PC-9 (cell line): Measurements from ENCODE around the gene STAG1. TPM values are rescaled to one million over a fixed set of nuclear protein-coding genes. Genes with fewer than 3 reads are reported as not detected.

Experiments
- BruUV-seq: library from RNA; stranded (reverse); fragments of 400-500 nt; replicated peaks from 2 replicates; lab custom pipeline; 2021; lab: Mats Ljungman, UMichigan
- CTCF ChIA-PET: fragments of 300-600 bp; sonication (Branson Sonifier 250); formaldehyde crosslinking; loops from one replicate; lab custom pipeline; 2022; ENCODE audit warnings: antibody characterized with exemption; lab: Charles Lee
- POLR2A ChIA-PET: fragments of 300-600 bp; sonication (Branson Sonifier 250); formaldehyde crosslinking; loops from one replicate; lab custom pipeline; 2022; ENCODE audit warnings: antibody characterized with exemption; ENCODE audit not compliant: unreplicated experiment; lab: Charles Lee
- DNase-seq, 2 experiments: peaks; one replicate each; pipeline versions ENCODE4 v3.0.0 to v3.0.0-alpha.2; 2015 to 2022; ENCODE audit warnings: mixed read lengths in 1 of 2
- H2AFZ ChIP-seq: fragments of 200-600 bp; sonication (generic); 2 replicates; pipeline ENCODE4 v1.8.1; 2017; ENCODE audit warnings: antibody characterized with exemption
- H3F3A ChIP-seq: fragments of 200-600 bp; sonication (generic); 2 replicates; pipeline ENCODE4 v1.8.1; 2017; ENCODE audit warnings: antibody characterized with exemption, mild to moderate bottlenecking, low read depth; ENCODE audit not compliant: insufficient read depth
- H3K27ac ChIP-seq: fragments of 200-600 bp; sonication (generic); 2 replicates; pipeline ENCODE4 v1.6.1; 2016; ENCODE audit warnings: mixed run types
- H3K27me3 ChIP-seq: fragments of 200-600 bp; sonication (generic); 2 replicates; pipeline ENCODE4 v1.6.1; 2016; ENCODE audit warnings: low read depth, mixed run types; ENCODE audit not compliant: insufficient read depth
- H3K36me3 ChIP-seq: fragments of 200-600 bp; sonication (generic); 2 replicates; pipeline ENCODE4 v1.6.1; 2016; ENCODE audit warnings: low read depth, mixed run types
- H3K4me1 ChIP-seq: fragments of 200-600 bp; sonication (generic); replicated peaks from 2 replicates; pipeline ENCODE4 v1.6.1; 2016; ENCODE audit warnings: mixed run types; ENCODE audit not compliant: insufficient read depth
- H3K4me2 ChIP-seq: fragments of 200-600 bp; sonication (generic); 2 replicates; pipeline ENCODE4 v1.6.1; 2017; ENCODE audit warnings: mixed run types
- H3K4me3 ChIP-seq: fragments of 200-600 bp; sonication (generic); 2 replicates; pipeline ENCODE4 v1.6.1; 2016; ENCODE audit warnings: mixed run types
- H3K79me2 ChIP-seq: fragments of 200-600 bp; sonication (generic); 2 replicates; pipeline ENCODE4 v1.6.1; 2017; ENCODE audit warnings: low read depth, mixed run types
- H3K9me2 ChIP-seq: fragments of 200-600 bp; sonication (generic); 2 replicates; pipeline ENCODE4 v1.8.1; 2017; ENCODE audit warnings: mild to moderate bottlenecking; ENCODE audit not compliant: insufficient read depth
- H3K9me3 ChIP-seq: fragments of 200-600 bp; sonication (generic); 2 replicates; pipeline ENCODE4 v1.8.1; 2016; ENCODE audit warnings: low read depth; ENCODE audit not compliant: insufficient read depth
- H4K20me1 ChIP-seq: fragments of 200-600 bp; sonication (generic); 2 replicates; pipeline ENCODE4 v1.8.1; 2017; ENCODE audit not compliant: insufficient read depth
- EZH2 ChIP-seq: fragments of 200-600 bp; sonication (generic); IDR thresholded peaks from 2 replicates; pipeline ENCODE4 v1.8.0; 2017; ENCODE audit warnings: antibody characterized with exemption, low read depth
- intact Hi-C: fragments of 100-400 bp; cut with micrococcal nuclease; formaldehyde crosslinking; loops from one replicate; pipeline ENCODE4 v1.10.0; 2022; ENCODE audit not compliant: unreplicated experiment
- total RNA-seq: library from RNA; stranded (reverse); gene quantifications from 2 replicates; pipeline ENCODE4 v1.2.3, GENCODE V29; 2021
- TF ChIP-seq, protein P1 (sequence below): fragments of 200-600 bp; sonication (generic); conservative IDR thresholded peaks from 2 replicates; pipeline ENCODE4 v1.6.1; 2017; ENCODE audit warnings: mixed run types, antibody characterized with exemption, mild to moderate bottlenecking, moderate library complexity

Gene STAG1
- total RNA-seq, 1 experiment from 2014 or later: 39.3 TPM

DNA sequence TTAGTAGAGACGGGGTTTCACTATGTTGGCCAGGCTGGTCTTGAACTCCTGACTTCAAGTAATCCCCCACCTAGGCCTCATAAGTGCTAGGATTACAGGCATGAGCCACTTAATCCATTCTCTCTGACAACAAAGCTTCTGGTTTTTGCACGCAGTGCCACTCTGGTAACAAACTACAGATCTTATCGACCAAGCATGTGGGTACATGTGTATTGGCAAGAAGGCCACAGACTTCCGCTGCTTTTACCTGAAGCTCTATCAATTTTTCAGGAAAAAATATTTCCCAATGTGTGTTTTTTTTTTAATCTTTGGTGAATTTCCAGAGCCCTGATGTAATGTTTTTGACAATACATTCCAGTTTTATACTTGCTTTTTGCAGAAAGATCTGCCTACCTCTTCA is 319.5 kb downstream of the STAG1 start:
- intact Hi-C loops: no loop called here
- no peak for TF ChIP-seq EZH2
- TF ChIP-seq, protein P1, sequence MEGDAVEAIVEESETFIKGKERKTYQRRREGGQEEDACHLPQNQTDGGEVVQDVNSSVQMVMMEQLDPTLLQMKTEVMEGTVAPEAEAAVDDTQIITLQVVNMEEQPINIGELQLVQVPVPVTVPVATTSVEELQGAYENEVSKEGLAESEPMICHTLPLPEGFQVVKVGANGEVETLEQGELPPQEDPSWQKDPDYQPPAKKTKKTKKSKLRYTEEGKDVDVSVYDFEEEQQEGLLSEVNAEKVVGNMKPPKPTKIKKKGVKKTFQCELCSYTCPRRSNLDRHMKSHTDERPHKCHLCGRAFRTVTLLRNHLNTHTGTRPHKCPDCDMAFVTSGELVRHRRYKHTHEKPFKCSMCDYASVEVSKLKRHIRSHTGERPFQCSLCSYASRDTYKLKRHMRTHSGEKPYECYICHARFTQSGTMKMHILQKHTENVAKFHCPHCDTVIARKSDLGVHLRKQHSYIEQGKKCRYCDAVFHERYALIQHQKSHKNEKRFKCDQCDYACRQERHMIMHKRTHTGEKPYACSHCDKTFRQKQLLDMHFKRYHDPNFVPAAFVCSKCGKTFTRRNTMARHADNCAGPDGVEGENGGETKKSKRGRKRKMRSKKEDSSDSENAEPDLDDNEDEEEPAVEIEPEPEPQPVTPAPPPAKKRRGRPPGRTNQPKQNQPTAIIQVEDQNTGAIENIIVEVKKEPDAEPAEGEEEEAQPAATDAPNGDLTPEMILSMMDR: no peak
- Histone ChIP-seq H3K4me2 (no peak overlapping the region), H3F3A (0 out of 2 replicates have a peak, but pooled peaks cover 3% of the 10 kb centered on the region), H3K36me3 (peaks cover 6% of the 10 kb centered on the region; the same call in 1 of the 2 replicates), H3K27ac (no peak overlapping the region), H4K20me1 (no peaks in the 10 kb centered on the region), H2AFZ (no peak overlapping the region), H3K9me3 (no peaks in the 10 kb centered on the region), H3K79me2 (no peaks in the 10 kb centered on the region), H3K4me1 (no peaks in the 10 kb centered on the region), H3K9me2 (no peaks in the 10 kb centered on the region), H3K4me3 (no peak overlapping the region), H3K27me3 (no peaks in the 10 kb centered on the region)
- no peak for DNase-seq
- ChIA-PET CTCF (no interaction called here), POLR2A (no interaction called here)
- no TSS peak for BruUV-seq

DNA sequence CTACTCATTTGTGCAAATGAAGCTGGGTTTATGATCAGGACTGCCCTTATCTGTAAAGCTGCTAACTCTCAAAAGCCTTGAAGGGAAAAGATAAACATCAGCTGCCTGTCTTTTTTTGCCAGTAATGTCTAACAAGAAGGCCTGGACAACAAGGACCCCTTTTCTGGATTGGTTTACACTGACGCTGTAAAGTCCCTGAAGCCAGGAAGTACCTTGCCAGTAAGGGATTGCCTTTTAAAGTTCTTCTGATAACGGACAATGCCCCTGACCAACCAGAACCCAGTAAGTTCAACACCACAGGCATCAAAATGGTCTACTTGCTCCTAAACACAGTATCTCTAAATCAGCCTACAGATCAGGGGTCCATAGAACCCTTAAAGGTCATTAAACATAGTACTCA is 324.0 kb downstream of the STAG1 start:
- ChIA-PET POLR2A (no interaction called here), CTCF (no interaction called here)
- no peak for DNase-seq
- H3K27me3 ChIP-seq: no peaks in the 10 kb centered on the region
- no peak overlapping the region for H2AFZ ChIP-seq
- H3K4me2 ChIP-seq: no peak overlapping the region
- peaks cover 6% of the 10 kb centered on the region; the same call in 1 of the 2 replicates for H3K36me3 ChIP-seq
- no peaks in the 10 kb centered on the region for H3K4me1 ChIP-seq
- TF ChIP-seq EZH2: no peak
- TF ChIP-seq, protein P1: no peak
- no TSS peak for BruUV-seq
- no peaks in the 10 kb centered on the region for H4K20me1 ChIP-seq
- H3K79me2 ChIP-seq: no peaks in the 10 kb centered on the region
- H3K4me3 ChIP-seq: no peak overlapping the region
- no peaks in the 10 kb centered on the region for H3K9me2 ChIP-seq
- H3K27ac ChIP-seq: no peak overlapping the region
- H3K9me3 ChIP-seq: no peaks in the 10 kb centered on the region
- intact Hi-C loops: no loop called here
- H3F3A ChIP-seq: 0 out of 2 replicates have a peak, but pooled peaks cover 3% of the 10 kb centered on the region

DNA sequence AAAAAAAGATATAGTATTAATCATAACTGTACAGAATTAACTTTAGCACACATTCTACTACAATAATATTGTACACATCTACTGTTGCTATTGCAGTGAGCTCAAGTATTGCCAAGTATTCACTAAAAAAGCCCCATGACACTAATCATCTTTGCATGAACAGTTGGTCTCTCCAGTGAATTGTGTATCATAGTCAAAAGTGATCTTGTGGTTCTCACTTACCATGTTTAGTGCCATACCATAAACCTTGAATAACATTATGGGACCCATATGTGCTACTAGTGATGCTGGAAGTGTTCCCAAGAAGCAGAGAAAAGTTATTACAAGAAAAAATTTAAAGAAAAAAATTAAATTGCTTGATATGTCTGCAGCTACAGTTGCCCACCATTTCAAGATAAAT is 324.9 kb downstream of the STAG1 start:
- H3K9me2 ChIP-seq: no peaks in the 10 kb centered on the region
- TF ChIP-seq, protein P1: no peak
- TF ChIP-seq EZH2: no peak
- H3K27me3 ChIP-seq: no peaks in the 10 kb centered on the region
- no peak overlapping the region for H3K4me2 ChIP-seq
- ChIA-PET POLR2A (no interaction called here), CTCF (interaction anchor here (0.7 kb wide), 1 partner anchor 503 kb away, joined by 4 read pairs; no protein-coding TSS in a partner anchor)
- no peak overlapping the region for H3K27ac ChIP-seq
- intact Hi-C loops: no loop called here
- no peaks in the 10 kb centered on the region for H4K20me1 ChIP-seq
- BruUV-seq: no TSS peak
- no peak overlapping the region for H3K4me3 ChIP-seq
- no peaks in the 10 kb centered on the region for H3K9me3 ChIP-seq
- H3K4me1 ChIP-seq: no peaks in the 10 kb centered on the region
- peaks cover 6% of the 10 kb centered on the region; the same call in 1 of the 2 replicates for H3K36me3 ChIP-seq
- no peaks in the 10 kb centered on the region for H3K79me2 ChIP-seq
- no peak for DNase-seq
- no peaks in the 10 kb centered on the region for H3F3A ChIP-seq
- no peak overlapping the region for H2AFZ ChIP-seq
